KMS-11 (cell line): ENCODE results near the gene C13orf46.

Experiments
- H2AFZ ChIP-seq: fragments of 200-600 bp; sonication (generic); 2 replicates; pipeline ENCODE4 v1.6.1; 2016; ENCODE audit warnings: antibody characterized with exemption, mixed run types, low read depth
- H3K27ac ChIP-seq: fragments of 200-600 bp; sonication (generic); 2 replicates; pipeline ENCODE4 v1.6.1; 2016; ENCODE audit warnings: mild to moderate bottlenecking, mixed run types
- H3K27me3 ChIP-seq: fragments of 200-600 bp; sonication (generic); 2 replicates; pipeline ENCODE4 v1.6.1; 2017; ENCODE audit warnings: mild to moderate bottlenecking, low read depth, mixed run types, moderate library complexity; ENCODE audit not compliant: insufficient read depth
- H3K36me3 ChIP-seq: fragments of 200-600 bp; sonication (generic); 2 replicates; pipeline ENCODE4 v1.6.1; 2017; ENCODE audit warnings: mild to moderate bottlenecking, mixed run types; ENCODE audit not compliant: insufficient read depth
- H3K4me1 ChIP-seq: fragments of 200-600 bp; sonication (generic); 2 replicates; pipeline ENCODE4 v1.6.1; 2016; ENCODE audit warnings: mild to moderate bottlenecking, low read depth, mixed run types; ENCODE audit not compliant: poor library complexity, severe bottlenecking
- H3K4me2 ChIP-seq: fragments of 200-600 bp; sonication (generic); 2 replicates; pipeline ENCODE4 v1.7.0; 2016; ENCODE audit warnings: mild to moderate bottlenecking, mixed run types
- H3K4me3 ChIP-seq: fragments of 200-600 bp; sonication (generic); IDR thresholded peaks from 2 replicates; pipeline ENCODE4 v1.6.1; 2017; ENCODE audit warnings: low read depth, low read length, mixed read lengths; ENCODE audit not compliant: insufficient read depth
- H3K79me2 ChIP-seq: fragments of 200-600 bp; sonication (generic); 2 replicates; pipeline ENCODE4 v1.6.1; 2016; ENCODE audit warnings: low read depth, mixed run types; ENCODE audit not compliant: insufficient read depth
- H3K9ac ChIP-seq: fragments of 200-600 bp; sonication (generic); 2 replicates; pipeline ENCODE4 v1.6.1; 2016; ENCODE audit warnings: mild to moderate bottlenecking, mixed run types
- H4K20me1 ChIP-seq: fragments of 200-600 bp; sonication (generic); 2 replicates; pipeline ENCODE4 v1.6.1; 2016; ENCODE audit warnings: mild to moderate bottlenecking, mixed run types; ENCODE audit not compliant: insufficient read depth
- CTCF ChIP-seq: fragments of 200-600 bp; sonication (generic); conservative IDR thresholded peaks from 2 replicates; pipeline ENCODE4 v1.6.1; 2017; ENCODE audit warnings: low read depth, mild to moderate bottlenecking, antibody characterized with exemption, low read length, moderate library complexity, mixed read lengths

C13orf46 gene

DNA sequence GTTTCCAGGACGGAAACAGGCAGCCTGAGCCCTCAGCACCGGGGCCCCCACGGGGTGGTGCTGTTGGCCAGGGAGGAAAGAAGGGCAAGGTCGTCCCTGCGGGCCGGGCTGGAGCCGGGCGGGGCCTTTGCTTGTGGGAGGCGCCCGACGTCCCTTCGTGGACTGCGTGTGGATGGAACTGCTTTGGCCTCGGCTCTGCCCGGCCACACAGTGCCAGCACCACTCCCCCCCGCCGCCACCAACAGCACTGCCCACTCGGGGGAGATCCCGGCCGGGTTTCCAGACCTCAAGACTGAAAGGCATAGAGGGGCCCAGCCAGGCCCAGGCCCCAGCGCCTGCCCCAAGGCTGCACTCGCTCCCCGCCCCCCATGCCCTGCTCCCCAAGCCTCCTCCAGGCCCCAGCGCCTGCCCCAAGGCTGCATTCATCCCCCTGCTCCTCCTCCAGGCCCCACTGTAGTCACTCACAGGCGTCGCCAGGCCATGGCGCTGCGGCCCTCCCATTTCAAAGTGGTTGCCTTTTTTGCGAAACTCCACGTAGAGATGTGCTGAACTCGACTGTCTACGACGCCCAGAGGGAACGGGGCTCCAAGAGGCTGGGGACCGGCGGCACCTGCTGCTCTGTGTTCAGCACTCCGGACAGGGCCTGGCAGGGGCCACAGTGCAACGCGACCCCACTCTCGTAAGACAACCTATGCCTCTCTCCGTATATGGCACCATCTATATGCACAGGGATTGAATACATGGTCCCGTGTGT, 22.5 kb downstream of the C13orf46 start:
- Histone ChIP-seq H3K27ac (no peak overlapping the region), H3K4me2 (no peak overlapping the region), H3K4me3 (no peak overlapping the region)

DNA sequence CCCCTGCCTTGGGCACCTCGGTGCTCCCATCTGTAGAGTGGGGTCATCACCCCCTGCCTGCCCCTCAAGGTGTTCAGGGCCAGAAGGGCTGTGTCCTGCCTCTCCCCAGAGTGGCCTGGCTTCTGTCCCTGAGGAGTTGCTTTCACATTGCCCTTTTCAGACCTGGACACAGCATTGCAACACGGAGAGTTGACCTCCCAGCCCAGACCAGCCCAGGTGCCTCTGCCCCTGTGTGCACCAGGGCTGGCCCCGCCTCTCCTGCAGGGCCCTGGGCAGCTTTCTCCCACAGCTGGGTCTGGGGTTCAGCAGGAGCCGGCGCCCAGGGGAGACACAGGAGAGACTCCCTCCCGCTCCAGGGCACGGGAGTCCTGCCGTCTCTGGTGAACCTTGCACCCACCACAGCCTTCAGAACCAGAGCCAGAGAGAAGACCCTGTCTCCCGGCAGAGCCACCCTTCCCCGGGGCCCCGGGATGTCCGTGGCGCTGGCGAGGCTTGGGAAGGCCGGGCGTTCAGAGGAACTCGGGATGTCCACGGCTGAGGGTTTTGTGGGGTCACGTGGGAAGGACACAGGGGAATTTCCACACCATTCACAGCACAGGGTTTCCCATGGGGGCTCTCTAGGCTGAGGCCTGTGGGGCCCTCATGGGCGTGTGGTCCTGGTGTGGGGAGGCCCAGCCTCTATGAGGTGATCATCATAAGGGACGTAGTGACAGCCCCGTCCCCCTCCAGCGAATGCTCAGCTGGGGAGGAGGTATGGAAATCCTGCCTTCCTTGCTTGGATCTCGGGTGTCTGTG, 23.2 kb downstream of the C13orf46 start:
- H3K4me2 ChIP-seq, result no peak overlapping the region
- no peak overlapping the region for H3K9ac ChIP-seq
- no peak for TF ChIP-seq CTCF

More for the DNA sequence above, 22.5 kb downstream of the C13orf46 start:
- Histone ChIP-seq H2AFZ (no peak overlapping the region), H3K9ac (no peak overlapping the region), H3K4me1 (no peaks in the 10 kb centered on the region), H3K79me2 (no peaks in the 10 kb centered on the region), H3K27me3 (no peaks in the 10 kb centered on the region), H4K20me1 (no peaks in the 10 kb centered on the region), H3K36me3 (no peaks in the 10 kb centered on the region)
- TF ChIP-seq CTCF, result no peak

DNA sequence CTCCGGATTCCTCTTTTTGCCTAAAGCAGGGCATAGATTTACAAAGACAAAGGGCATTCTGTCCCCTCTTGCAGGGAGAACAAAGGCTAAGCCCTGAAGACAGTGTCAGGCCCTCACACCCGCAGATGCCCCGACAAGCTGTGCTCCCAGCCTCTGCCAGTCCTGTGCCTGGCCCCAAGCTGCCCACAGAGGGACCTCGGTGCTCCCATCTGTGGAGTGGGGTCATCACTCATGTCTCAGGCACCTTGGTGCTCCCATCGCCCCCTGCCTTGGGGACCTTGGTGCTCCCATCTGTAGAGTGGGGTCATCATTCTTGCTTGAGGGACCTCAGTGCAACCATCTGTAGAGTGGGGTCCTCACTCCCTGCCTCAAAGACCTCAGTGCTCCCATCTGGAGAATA, 24.3 kb downstream of the C13orf46 start:
- Histone ChIP-seq H2AFZ (no peak overlapping the region), H3K9ac (no peak overlapping the region), H3K4me1 (no peaks in the 10 kb centered on the region), H3K36me3 (no peaks in the 10 kb centered on the region), H3K4me2 (no peak overlapping the region), H3K27ac (no peak overlapping the region), H3K79me2 (no peaks in the 10 kb centered on the region), H3K4me3 (no peak overlapping the region), H4K20me1 (no peaks in the 10 kb centered on the region), H3K27me3 (no peaks in the 10 kb centered on the region)
- no peak for TF ChIP-seq CTCF

More for the DNA sequence above, 23.2 kb downstream of the C13orf46 start:
- H2AFZ ChIP-seq, result no peak overlapping the region
- no peaks in the 10 kb centered on the region for H3K79me2 ChIP-seq
- H4K20me1 ChIP-seq, result no peaks in the 10 kb centered on the region
- no peak overlapping the region for H3K27ac ChIP-seq
- no peaks in the 10 kb centered on the region for H3K36me3 ChIP-seq
- H3K4me3 ChIP-seq, result no peak overlapping the region
- H3K4me1 ChIP-seq, result no peaks in the 10 kb centered on the region
- no peaks in the 10 kb centered on the region for H3K27me3 ChIP-seq

DNA sequence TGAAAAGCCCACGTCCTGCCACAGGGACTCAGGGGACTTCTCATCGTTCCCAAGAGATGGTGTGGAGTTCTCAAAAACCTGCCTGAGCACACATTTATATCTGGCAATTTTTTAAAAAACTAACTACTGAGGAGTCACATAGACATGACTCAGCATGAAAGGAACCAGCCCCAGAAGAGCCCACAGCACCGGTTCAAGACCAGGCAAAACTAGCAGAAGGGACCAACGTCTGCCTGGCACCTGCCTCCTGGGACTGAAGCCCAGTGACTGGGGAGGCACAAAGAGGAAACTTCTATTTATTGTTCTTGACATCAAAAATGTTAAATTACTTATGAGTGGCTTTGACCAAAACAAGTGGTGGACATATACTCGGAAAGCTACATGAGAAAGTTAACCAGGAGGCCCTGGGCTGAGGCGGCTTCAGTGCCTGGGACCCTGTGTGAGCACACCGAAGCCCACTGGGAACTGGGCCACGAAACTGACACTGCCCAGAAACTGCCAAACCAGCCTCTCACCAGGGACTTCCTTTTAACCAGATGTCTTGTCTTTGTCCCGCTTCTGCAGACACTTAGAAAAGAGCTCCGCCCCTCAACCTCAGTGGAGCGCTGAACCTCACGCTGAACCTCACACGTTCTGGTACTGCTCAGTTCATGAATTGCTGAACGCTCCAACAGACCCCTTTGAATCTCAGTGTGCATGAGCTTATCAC, 25.7 kb downstream of the C13orf46 start:
- Histone ChIP-seq H3K79me2 (no peaks in the 10 kb centered on the region), H3K36me3 (no peaks in the 10 kb centered on the region), H2AFZ (no peak overlapping the region), H3K27ac (no peak overlapping the region), H3K4me2 (no peak overlapping the region), H4K20me1 (no peaks in the 10 kb centered on the region), H3K9ac (no peak overlapping the region), H3K4me3 (no peak overlapping the region), H3K27me3 (no peaks in the 10 kb centered on the region), H3K4me1 (no peaks in the 10 kb centered on the region)
- no peak for TF ChIP-seq CTCF
